HCT116 (cell line): Measurements from ENCODE around the gene KCNK15.

Experiments used
- CTCF ChIP-seq, 3 experiments: fragments of 200-600 bp in 1 of 3; sonication (generic) in 1 of 3; IDR thresholded peaks in 2 of 3; conservative IDR thresholded peaks in 1 of 3; 2 replicates each; pipeline ENCODE4 v1.5.1; 2012 to 2017; ENCODE audit warnings: low read depth in 2 of 3, low read length in 2 of 3, antibody characterized with exemption in 1 of 3, borderline replicate concordance in 1 of 3, control low read depth in 1 of 3, mild to moderate bottlenecking in 1 of 3, mixed read lengths in 1 of 3, mixed run types in 1 of 3, moderate library complexity in 1 of 3; ENCODE audit not compliant: insufficient read depth in 1 of 3
- ELF1 ChIP-seq: IDR thresholded peaks from 2 replicates; pipeline ENCODE4 v1.6.1; 2012; ENCODE audit warnings: low read depth, borderline replicate concordance
- EZH2 ChIP-seq: fragments of 200-600 bp; sonication (generic); IDR thresholded peaks from 2 replicates; pipeline ENCODE4 v1.6.1; 2017; ENCODE audit warnings: antibody characterized with exemption, mixed run types
- EZH2phosphoT487 ChIP-seq: fragments of 200-600 bp; IDR thresholded peaks from 2 replicates; pipeline ENCODE4 v1.6.1; 2018; ENCODE audit warnings: antibody characterized with exemption, borderline replicate concordance
- POLR2A ChIP-seq: IDR thresholded peaks from 2 replicates; pipeline ENCODE4 v1.7.0; 2011; ENCODE audit warnings: borderline replicate concordance; ENCODE audit not compliant: insufficient read depth, insufficient read length; ENCODE audit errors: extremely low read depth
- SP1 ChIP-seq: IDR thresholded peaks from 2 replicates; pipeline ENCODE4 v1.6.1; 2012; ENCODE audit warnings: low read depth
- TF ChIP-seq, protein P1 (sequence below): IDR thresholded peaks from 2 replicates; pipeline ENCODE4 v1.6.1; 2012; ENCODE audit warnings: low read depth

GRCh38 chr20:44730441-44730840 is 15.2 kb upstream of the KCNK15 start:
- TF ChIP-seq CTCF (IDR thresholded peaks at IDR 0.05 in 2 of 3, conservative IDR thresholded peaks at IDR 0.05 in 1 of 3; ENCODE audit: borderline replicate concordance in 1 of 3, insufficient read depth in 1 of 3, low read depth in 2 of 3, low read length in 2 of 3) (no peak), EZH2 (no peak), SP1 (peak; percentile 55; the same call in 1 of the 2 replicates), ELF1 (no peak), EZH2phosphoT487 (no peak), POLR2A (no peak)
- TF ChIP-seq, protein P1, sequence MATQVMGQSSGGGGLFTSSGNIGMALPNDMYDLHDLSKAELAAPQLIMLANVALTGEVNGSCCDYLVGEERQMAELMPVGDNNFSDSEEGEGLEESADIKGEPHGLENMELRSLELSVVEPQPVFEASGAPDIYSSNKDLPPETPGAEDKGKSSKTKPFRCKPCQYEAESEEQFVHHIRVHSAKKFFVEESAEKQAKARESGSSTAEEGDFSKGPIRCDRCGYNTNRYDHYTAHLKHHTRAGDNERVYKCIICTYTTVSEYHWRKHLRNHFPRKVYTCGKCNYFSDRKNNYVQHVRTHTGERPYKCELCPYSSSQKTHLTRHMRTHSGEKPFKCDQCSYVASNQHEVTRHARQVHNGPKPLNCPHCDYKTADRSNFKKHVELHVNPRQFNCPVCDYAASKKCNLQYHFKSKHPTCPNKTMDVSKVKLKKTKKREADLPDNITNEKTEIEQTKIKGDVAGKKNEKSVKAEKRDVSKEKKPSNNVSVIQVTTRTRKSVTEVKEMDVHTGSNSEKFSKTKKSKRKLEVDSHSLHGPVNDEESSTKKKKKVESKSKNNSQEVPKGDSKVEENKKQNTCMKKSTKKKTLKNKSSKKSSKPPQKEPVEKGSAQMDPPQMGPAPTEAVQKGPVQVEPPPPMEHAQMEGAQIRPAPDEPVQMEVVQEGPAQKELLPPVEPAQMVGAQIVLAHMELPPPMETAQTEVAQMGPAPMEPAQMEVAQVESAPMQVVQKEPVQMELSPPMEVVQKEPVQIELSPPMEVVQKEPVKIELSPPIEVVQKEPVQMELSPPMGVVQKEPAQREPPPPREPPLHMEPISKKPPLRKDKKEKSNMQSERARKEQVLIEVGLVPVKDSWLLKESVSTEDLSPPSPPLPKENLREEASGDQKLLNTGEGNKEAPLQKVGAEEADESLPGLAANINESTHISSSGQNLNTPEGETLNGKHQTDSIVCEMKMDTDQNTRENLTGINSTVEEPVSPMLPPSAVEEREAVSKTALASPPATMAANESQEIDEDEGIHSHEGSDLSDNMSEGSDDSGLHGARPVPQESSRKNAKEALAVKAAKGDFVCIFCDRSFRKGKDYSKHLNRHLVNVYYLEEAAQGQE: no peak
